Measurements from ENCODE around the gene CA10. TPM values are rescaled to one million over a fixed set of nuclear protein-coding genes. Genes with fewer than 3 reads are reported as not detected.

Gene CA10
- total RNA-seq, 6 experiments from 2014 or later = not detected

DNA sequence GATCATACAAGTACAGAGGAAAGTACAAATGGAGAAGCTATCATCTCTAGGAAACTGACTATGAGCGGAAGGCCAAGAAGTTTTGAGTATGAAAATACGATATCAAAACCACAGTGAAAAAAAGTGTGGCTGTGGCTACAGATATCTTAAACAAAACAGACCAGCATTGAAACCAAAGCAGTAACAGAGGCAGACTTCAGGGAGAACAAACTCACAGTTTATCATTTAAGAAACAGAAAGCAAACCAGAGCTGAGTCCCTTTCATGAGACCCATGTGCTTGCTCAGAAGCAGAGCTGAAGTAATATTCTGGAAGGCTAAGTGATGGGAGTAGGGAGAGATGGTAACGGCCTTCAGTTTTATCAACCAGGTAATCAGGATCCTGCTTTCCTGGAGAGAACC, 317.8 kb downstream of the CA10 start:
- no peaks in the 10 kb centered on the region for H3K36me3 Mint-ChIP-seq (ENCODE audit: low read depth)
- H3K9me3 Mint-ChIP-seq = peaks cover 36% of the 10 kb centered on the region
- no peak for DNase-seq
- no peak overlapping the region for H3K27ac Mint-ChIP-seq
- TF ChIP-seq, protein P1, sequence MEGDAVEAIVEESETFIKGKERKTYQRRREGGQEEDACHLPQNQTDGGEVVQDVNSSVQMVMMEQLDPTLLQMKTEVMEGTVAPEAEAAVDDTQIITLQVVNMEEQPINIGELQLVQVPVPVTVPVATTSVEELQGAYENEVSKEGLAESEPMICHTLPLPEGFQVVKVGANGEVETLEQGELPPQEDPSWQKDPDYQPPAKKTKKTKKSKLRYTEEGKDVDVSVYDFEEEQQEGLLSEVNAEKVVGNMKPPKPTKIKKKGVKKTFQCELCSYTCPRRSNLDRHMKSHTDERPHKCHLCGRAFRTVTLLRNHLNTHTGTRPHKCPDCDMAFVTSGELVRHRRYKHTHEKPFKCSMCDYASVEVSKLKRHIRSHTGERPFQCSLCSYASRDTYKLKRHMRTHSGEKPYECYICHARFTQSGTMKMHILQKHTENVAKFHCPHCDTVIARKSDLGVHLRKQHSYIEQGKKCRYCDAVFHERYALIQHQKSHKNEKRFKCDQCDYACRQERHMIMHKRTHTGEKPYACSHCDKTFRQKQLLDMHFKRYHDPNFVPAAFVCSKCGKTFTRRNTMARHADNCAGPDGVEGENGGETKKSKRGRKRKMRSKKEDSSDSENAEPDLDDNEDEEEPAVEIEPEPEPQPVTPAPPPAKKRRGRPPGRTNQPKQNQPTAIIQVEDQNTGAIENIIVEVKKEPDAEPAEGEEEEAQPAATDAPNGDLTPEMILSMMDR (IDR thresholded peaks at IDR 0.05) = no peak
- no peaks in the 10 kb centered on the region for H3K4me1 Mint-ChIP-seq (ENCODE audit: low read depth)
- no peaks in the 10 kb centered on the region for H3K27me3 Mint-ChIP-seq (ENCODE audit: insufficient read depth)
- H3K4me3 Mint-ChIP-seq = no peak overlapping the region

DNA sequence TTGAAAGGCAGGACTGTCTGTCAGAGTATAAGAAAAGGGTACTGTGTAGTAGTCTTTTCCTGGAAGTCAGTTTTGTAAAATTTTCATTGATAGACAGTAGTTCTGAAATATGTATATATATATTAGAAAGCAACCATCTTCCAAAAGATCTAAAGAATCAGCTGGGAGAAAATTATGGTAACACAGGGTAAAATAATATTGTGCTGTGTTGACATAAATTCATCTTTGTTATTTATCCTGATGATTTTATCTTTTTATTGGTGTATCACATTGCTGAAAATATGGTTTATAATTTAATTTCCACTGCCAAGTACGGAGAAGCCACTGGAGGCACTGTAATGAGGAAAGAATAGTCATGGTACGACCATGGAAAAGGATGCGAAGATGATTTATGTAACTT, 324.9 kb downstream of the CA10 start:
- TF ChIP-seq, protein P1 (IDR thresholded peaks at IDR 0.05) = no peak
- Mint-ChIP-seq H3K36me3 (ENCODE audit: low read depth) (no peaks in the 10 kb centered on the region), H3K4me3 (no peak overlapping the region), H3K4me1 (ENCODE audit: low read depth) (no peaks in the 10 kb centered on the region), H3K9me3 (peaks cover 61% of the 10 kb centered on the region), H3K27me3 (ENCODE audit: insufficient read depth) (peaks cover 2% of the 10 kb centered on the region; the same call in 1 of the 2 replicates), H3K27ac (no peak overlapping the region)
- no peak for DNase-seq

DNA sequence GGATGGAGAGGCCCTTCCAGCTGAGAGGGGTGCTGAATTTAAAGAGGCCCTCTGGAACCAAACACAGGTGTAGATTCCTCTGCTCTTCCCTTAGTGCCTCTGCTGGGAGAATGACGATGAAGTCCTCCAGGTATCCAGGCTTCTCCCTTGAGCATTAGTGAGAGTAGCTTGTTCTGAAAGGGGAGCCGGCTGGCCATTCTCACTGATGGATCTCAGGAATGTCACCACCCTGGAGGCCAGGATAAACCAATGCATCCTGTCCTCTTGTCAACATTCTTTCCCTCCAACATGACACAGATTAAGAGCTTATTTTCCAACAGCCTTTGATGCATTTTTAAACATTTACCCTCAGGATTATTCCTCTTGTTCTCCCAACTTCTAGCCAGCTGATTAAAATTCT, 325.5 kb downstream of the CA10 start:
- TF ChIP-seq, protein P1 (IDR thresholded peaks at IDR 0.05) = no peak
- H3K4me1 Mint-ChIP-seq (ENCODE audit: low read depth) = no peaks in the 10 kb centered on the region

DNA sequence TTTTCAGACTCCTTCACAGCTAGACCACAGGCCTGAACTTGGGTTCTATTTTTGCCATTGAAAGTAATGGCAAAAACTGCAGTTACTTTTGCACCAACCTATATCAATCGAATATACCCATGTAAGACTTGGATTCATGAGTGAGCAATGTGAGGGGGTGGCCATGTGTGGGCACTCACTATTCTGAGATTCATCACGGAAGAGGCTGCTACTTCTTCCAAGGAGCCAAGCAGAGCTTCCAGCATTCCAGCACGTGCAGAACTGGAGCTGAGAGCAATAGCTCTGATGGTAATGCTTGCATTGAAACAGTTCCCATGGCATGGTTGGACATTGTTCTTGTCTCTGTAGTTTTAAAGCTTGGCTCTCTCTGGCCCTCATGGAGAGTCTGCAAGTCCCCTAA, 327.6 kb downstream of the CA10 start:
- no peak overlapping the region for H3K4me3 Mint-ChIP-seq
- no peak for DNase-seq
- TF ChIP-seq, protein P1 (IDR thresholded peaks at IDR 0.05) = no peak
- H3K27ac Mint-ChIP-seq = no peak overlapping the region
- H3K9me3 Mint-ChIP-seq = peaks cover 73% of the 10 kb centered on the region
- peaks cover 4% of the 10 kb centered on the region; the same call in 1 of the 2 replicates for H3K27me3 Mint-ChIP-seq (ENCODE audit: insufficient read depth)
- no peaks in the 10 kb centered on the region for H3K4me1 Mint-ChIP-seq (ENCODE audit: low read depth)
- no peaks in the 10 kb centered on the region for H3K36me3 Mint-ChIP-seq (ENCODE audit: low read depth)

More for the DNA sequence above, 325.5 kb downstream of the CA10 start:
- no peak for DNase-seq
- no peaks in the 10 kb centered on the region for H3K36me3 Mint-ChIP-seq (ENCODE audit: low read depth)
- peaks cover 4% of the 10 kb centered on the region; the same call in 1 of the 2 replicates for H3K27me3 Mint-ChIP-seq (ENCODE audit: insufficient read depth)
- H3K27ac Mint-ChIP-seq = no peak overlapping the region
- H3K9me3 Mint-ChIP-seq = peaks cover 67% of the 10 kb centered on the region
- no peak overlapping the region for H3K4me3 Mint-ChIP-seq

DNA sequence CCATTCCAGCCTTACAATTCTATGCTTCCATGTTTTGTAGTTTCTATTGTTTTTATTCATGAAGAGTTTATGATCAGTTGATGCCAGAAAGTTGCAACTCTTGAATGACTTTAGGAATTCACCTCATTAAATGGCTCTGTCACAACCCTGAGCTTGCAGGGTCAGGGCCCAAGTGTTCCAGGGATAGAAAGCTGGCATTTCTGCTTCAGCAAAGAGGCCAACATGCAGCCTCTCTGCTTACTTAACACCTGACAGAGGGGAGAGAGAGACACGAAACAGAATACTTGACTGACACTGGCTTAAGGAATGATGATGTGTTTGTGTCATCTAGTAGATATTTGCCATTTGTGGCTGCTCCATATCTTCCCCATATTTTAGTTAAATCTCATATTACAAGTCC, 328.1 kb downstream of the CA10 start:
- Mint-ChIP-seq H3K36me3 (ENCODE audit: low read depth) (no peaks in the 10 kb centered on the region), H3K4me1 (ENCODE audit: low read depth) (no peaks in the 10 kb centered on the region), H3K27ac (no peak overlapping the region), H3K4me3 (no peak overlapping the region), H3K27me3 (ENCODE audit: insufficient read depth) (peaks cover 4% of the 10 kb centered on the region; the same call in 1 of the 2 replicates), H3K9me3 (peaks cover 73% of the 10 kb centered on the region)
- TF ChIP-seq, protein P1 (IDR thresholded peaks at IDR 0.05) = no peak
- no peak for DNase-seq

DNA sequence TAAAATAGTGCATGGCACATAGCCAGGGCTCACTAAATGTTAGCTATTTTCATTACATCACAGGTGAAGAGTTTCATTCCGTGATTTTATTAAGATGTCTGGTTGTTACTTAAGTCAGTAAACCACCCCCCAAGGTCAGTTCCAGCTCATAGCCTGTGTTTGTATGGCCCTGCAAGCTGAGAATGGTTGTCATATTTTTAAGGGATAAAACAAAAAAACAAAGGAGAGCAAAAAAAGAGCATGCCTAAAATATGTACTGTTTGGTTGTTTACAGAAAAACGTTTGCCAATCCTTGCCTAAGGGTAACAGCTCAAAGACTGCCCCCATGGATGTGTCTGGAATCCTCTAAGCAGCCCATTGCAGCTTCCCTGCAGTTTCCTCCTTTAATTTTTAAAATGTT, 329.6 kb downstream of the CA10 start:
- no peak overlapping the region for H3K27ac Mint-ChIP-seq
- H3K27me3 Mint-ChIP-seq (ENCODE audit: insufficient read depth) = peaks cover 4% of the 10 kb centered on the region; the same call in 1 of the 2 replicates
- TF ChIP-seq, protein P1 (IDR thresholded peaks at IDR 0.05) = no peak
- H3K36me3 Mint-ChIP-seq (ENCODE audit: low read depth) = no peaks in the 10 kb centered on the region
- no peaks in the 10 kb centered on the region for H3K4me1 Mint-ChIP-seq (ENCODE audit: low read depth)
- no peak overlapping the region for H3K4me3 Mint-ChIP-seq
- no peak for DNase-seq
- peaks cover 70% of the 10 kb centered on the region for H3K9me3 Mint-ChIP-seq
